GM19395 (cell line): ENCODE measurements around the gene RGL1.
A peak's percentile ranks its signal among the peaks of the same experiment; 100 is the strongest.

Experiments used
- ATAC-seq: cut with Tn5 transposase; IDR thresholded peaks from one replicate; pipeline ENCODE4 v1.9.1; 2021; ENCODE audit warnings: mild to moderate bottlenecking, moderate library complexity; ENCODE audit not compliant: unreplicated experiment

The RGL1 gene

GRCh38 chr1:183817576-183818288, 12.8 kb downstream of the RGL1 start:
- no peak for ATAC-seq

- ATAC-seq: no peak
Observed at GRCh38 chr1:183819059-183819458, 14.1 kb downstream of the RGL1 start.

- no peak for ATAC-seq
Observed at GRCh38 chr1:183821309-183821888, 16.5 kb downstream of the RGL1 start.

GRCh38 chr1:183821889-183822611, 17.1 kb downstream of the RGL1 start:
- no peak for ATAC-seq

- no peak for ATAC-seq
Observed at GRCh38 chr1:183824291-183824690, 19.4 kb downstream of the RGL1 start.

- no peak for ATAC-seq
Observed at GRCh38 chr1:183827801-183828200, 22.9 kb downstream of the RGL1 start.

GRCh38 chr1:183830389-183830788, 25.5 kb downstream of the RGL1 start:
- no peak for ATAC-seq

- no peak for ATAC-seq
Observed at GRCh38 chr1:183831311-183831710, 26.4 kb downstream of the RGL1 start.

- no peak for ATAC-seq
Observed at GRCh38 chr1:183832459-183832858, 27.5 kb downstream of the RGL1 start.

GRCh38 chr1:183834568-183834967, 29.6 kb downstream of the RGL1 start:
- ATAC-seq: no peak

- ATAC-seq: no peak
Observed at GRCh38 chr1:183836598-183836997, 31.7 kb downstream of the RGL1 start.

- ATAC-seq: no peak
Observed at GRCh38 chr1:183837062-183837461, 32.1 kb downstream of the RGL1 start.

- ATAC-seq: no peak
Observed at GRCh38 chr1:183838221-183838620, 33.3 kb downstream of the RGL1 start.

GRCh38 chr1:183840140-183840539, 35.2 kb downstream of the RGL1 start:
- ATAC-seq: no peak

- ATAC-seq: peak; percentile 48
Observed at GRCh38 chr1:183841550-183841949, 36.6 kb downstream of the RGL1 start.

GRCh38 chr1:183841950-183842794, 37.3 kb downstream of the RGL1 start:
- peak; percentile 90 for ATAC-seq

GRCh38 chr1:183842795-183843144, 37.9 kb downstream of the RGL1 start:
- ATAC-seq: peak; percentile 50

GRCh38 chr1:183844806-183845205, 39.9 kb downstream of the RGL1 start:
- no peak for ATAC-seq

- no peak for ATAC-seq
Observed at GRCh38 chr1:183845681-183846080, 40.8 kb downstream of the RGL1 start.

GRCh38 chr1:183847641-183848040, 42.7 kb downstream of the RGL1 start:
- no peak for ATAC-seq

GRCh38 chr1:183850852-183851251, 45.9 kb downstream of the RGL1 start:
- ATAC-seq: no peak
